GM19452 (cell line): ENCODE data around the gene SENP5.

Experiments
- ATAC-seq: cut with Tn5 transposase; IDR thresholded peaks from one replicate; pipeline ENCODE4 v1.9.1; 2021; ENCODE audit not compliant: unreplicated experiment

SENP5 gene

DNA sequence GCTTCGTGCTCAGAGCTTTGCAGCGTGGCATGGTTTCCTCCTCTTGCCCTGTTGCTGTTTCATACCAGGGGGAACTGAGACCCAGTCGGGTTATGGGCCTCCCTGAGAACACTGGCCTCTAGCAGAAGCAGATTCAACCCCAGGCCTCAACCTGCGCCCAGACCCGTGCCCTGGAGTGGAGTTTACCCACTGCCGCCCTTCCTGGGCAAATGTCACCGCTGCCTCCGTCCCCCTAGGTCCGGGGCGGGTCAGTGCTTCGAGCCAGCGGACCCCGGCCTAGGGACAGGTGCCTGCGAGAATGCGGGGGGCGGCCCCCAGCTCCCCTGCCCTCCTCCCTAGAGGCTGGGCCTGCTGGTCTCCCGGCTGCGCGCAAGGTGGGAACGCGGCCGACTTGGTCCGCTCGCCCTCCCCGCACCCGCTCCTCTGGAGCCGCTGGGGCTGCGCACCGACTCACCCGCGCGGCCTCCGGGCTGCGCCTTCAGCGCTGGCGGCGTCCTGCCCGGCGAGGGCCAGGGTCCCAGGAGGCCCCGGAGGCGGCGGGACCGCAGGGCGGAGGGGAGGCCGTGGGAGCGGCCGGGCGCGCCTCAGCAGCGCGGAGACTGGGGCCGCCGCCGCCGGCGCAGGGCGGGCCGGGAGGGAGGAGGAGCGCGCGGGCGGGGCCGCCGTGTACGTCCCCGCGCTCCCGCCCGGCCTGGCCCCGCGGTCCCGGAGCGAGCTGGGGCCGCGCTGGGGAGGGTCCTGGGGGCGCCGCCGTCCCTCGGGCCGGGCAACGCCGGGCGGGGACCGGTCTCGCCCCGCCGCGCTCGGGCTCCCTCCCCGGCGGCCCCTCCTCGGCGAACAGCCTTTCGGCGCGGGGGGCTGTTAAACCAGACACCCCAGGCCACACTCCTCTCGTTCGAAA lies 100.8 kb downstream of the SENP5 start, which contains the start of gene PIGZ:
Gene PIGZ (minus strand): TSS at position 601 of the 901 bp plus-strand sequence. CDS start 16,802 bp downstream, outside the sequence.
- ATAC-seq, result peak; percentile 70

DNA sequence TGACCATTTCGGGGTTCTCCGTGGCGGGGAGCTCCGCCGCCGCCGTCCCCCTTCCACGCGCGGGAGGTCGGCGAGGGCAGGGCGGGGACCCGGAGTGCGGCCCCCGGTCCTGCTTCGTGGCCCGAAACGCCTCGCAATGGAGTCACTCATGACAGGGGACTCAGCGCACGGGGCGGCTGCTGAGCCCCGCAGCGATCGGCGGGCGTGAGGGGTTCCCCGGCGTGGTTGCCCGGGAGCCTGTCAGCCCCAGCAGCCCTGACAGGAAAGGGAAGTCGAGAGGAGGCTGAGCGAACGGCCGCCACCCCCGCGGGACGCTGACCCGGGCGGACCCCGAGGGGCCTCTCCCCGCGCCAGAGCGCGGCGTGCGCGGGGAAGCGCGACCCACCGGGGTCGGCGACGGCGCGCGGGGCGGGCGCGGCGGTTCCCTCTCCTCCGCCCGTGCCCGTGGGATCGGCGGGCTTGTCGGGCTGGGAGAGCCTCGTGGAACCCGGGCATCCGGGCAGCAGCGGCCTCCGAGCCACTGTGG lies 101.5 kb downstream of the SENP5 start:
- peak; percentile 50 for ATAC-seq

DNA sequence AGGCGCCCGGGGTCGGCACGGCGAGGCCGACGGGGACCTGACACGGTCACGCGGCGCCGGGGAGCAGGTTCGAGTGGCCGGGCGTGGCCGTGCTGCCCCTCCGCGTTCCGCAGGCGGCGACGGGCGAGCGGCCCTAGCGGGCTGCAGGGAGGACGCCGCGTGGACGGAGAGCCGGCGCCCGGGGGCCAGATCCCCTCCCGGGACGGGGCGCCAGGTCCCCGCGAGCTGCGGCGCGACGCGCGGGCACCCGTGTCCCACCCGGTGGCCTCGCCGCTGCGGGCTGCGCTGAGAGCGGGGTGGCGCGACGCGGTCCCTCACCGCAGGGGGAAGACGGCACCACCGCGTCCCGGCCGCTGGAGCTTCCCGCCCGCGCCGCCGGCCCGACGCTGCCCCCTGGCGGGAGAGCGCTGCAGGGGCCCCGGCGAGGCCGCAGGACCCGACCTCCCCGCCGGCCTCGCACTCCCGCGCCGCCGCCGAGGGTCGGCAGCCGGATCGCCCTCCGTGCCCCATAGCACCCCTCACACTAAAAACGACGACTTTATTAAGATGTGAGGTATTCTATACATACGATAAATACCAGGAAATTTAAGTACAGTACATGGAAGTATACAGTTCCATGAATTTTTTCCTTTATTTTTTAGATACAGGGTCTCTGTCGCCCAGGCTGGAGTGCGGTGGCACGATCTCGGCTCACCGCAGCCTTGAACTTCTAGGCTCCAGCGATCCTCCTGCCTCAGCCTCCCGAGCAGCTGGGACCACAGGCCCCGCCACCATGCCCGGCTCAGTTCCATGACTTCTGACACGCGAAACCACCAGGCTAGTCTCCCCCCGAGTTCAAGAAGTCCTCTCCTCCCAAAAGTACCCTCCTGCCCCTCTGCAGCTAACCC lies 102.2 kb downstream of the SENP5 start:
- ATAC-seq, result peak; percentile 63

DNA sequence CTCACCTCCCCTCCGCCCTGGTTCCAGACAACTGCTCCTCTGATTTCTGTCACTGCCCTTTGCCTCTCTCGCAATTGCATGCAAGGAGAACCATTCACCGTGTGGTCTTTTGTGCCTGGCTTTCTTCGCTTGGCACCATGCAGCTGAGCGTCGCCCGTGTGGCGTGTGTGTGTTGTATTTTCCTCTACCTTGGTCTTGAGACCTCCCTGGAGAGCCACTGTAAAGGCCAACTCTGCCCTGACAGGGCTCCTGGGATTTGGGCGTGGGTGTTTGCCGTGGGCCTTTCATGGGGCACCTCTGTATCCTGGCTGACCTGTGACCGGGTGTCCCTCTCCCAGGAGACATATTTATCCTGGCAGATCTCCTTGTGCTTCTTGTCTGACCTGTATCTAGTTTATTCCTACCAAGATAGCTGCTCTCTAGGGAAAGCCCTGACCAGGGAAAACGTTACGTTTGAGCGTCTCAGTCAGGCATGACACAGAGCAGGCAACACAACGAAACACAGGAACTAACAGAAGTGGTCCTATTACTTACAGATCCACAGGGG lies 102.9 kb downstream of the SENP5 start:
- ATAC-seq, result no peak

DNA sequence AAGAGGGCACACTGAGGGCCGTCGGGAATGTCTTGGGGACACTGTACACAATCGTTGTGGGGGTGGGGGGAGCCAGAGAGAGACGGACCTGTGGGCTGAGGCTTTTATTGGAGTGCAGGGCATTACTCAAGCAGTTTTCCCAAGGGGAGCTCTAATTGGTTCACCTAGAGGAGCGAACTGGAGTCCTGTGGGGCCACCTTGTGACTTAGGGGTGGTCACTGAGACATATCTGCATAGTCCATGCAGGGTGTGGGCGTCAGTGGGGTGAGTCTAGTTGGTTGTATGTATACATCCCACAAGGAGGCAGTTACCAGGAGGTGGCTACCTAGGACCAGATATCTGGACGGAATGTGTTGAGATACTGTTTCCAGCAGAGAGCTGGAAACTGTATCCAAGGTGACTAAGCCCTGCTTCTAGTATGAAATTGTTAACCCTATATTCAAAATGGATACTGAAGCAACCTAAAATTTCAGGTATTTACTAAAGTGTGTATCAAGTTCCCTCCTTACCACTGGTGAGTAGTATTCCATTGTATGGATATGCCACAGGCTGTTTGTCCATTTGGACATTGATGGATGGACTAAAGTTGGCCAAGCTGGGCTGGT lies 103.5 kb downstream of the SENP5 start:
- ATAC-seq, result no peak

DNA sequence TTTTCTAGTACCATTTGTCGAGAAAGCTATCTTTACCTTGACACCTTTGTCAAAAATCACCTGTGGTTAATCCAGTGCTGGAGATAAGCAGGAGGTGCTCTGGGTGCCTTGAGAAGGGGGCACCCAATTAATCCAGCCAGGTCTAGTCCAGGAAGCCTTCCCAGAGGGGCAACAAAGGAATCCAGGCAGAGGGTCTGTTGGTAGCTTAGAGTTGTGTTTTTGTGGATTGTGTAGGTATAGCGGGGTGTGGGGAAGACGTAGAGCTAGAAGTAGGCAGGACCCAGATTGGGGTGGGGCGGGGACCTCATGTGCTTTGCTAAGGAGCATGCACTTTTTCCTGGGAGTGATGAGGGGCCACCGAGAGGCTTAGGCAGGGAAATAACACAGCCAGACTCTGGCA lies 106.9 kb downstream of the SENP5 start:
- ATAC-seq, result no peak

DNA sequence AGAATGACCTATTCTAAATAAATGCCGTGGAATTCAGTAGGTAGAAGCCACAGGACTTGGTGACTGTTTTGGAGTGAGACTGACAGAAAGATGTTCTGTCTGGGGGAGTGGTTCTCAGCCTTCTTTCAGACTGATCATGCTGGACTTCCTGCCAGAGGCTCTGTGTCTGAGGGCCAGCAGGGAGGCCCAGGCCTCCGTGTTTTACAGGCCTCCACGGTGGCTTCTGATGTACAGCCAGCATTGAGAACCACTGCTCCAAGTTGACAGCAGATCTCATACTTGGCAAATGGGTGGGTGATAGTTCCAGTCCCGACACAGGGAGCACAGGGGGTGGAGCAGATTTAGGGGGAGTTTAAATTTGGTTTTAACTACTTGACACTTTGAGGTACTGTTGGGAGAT lies 107.6 kb downstream of the SENP5 start:
- no peak for ATAC-seq

DNA sequence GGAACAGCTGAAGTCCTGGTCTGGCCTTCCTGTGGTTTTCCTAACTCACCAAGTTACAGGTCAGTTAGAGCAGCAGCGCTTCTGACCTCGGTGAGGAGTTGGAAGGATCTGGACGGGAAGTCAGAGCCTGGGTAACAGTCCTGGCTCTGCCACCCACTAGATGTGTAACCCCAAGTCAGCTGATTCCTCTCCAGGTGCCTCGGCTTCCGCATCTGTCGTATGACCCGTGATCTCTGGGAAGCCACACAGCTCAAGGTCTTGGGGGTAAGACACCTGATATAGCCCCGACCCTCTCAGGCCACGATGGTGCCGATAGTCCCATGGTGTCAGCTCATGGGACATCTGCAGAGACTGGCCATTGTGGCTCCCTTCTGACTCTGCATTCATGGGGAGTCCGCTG lies 109.2 kb downstream of the SENP5 start:
- ATAC-seq, result no peak

DNA sequence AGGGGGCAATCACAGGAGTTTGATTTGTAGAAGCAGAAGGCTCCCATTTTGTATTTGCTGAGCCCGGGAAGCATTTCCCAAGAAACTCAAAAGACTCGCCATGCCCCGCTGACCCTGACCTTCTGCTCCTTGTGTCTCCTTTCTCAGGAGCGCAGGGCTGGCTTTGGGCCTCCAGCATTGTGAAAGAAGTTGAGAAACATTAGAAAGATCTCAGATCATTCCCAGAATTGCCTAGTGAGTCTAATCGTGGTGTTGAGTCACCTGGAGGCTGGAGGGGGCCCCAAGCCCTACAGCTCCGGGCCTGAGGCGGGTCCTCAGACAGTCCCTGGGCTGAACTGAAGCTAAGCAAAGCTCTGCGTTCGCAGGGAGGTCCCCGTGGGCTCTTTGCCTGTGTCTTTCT lies 111.8 kb downstream of the SENP5 start:
- no peak for ATAC-seq

DNA sequence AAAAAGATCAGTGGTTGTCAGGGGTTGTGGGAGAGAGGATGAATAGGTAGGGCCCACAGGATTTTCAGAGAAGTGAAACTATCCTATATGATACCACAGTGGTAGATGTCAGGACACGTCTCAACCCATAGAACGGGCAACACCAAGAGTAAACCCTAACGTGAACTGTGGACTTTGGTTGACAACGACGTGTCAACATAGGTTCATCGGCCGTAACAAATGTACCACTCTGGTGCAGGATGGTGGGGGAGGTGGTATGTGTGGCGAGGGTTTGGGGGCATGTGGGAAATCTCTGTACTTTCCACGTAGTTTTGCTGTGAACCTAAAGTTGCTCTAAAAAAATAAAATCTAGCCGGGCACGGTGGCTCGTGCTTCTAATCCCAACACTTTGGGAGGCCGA lies 113.9 kb downstream of the SENP5 start:
- no peak for ATAC-seq

DNA sequence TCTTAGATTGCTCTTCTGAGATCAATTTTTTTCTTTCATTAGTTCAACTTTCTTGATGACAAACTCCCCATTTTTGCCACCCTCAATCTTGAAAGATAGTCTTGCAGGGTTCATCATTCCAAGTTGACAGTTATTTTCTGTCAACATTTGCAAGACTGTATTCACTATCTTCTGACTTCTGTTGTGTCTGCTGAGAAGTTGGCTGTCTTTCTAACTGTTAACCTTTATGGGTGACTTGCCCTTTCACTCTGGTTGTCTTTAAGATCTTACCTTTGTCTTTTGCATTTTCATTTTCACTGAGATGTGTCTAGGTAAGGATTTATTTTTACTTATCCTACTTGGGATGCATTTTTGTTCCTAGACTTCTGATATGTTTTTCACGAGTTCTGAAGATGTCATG lies 115.5 kb downstream of the SENP5 start:
- no peak for ATAC-seq
